ENCODE data around the gene ACSL4. TPM values are rescaled to one million over a fixed set of nuclear protein-coding genes. Genes with fewer than 3 reads are reported as not detected.
A peak's percentile ranks its signal among the peaks of the same experiment; 100 is the strongest.
"Not testable (repeated sequence)": the region's sequence is repeated elsewhere in the genome, so short reads cannot be mapped to it uniquely, and the experiment has no call there.

Gene ACSL4
- total RNA-seq, 1 experiment from 2014 or later, result 57.6 TPM

DNA sequence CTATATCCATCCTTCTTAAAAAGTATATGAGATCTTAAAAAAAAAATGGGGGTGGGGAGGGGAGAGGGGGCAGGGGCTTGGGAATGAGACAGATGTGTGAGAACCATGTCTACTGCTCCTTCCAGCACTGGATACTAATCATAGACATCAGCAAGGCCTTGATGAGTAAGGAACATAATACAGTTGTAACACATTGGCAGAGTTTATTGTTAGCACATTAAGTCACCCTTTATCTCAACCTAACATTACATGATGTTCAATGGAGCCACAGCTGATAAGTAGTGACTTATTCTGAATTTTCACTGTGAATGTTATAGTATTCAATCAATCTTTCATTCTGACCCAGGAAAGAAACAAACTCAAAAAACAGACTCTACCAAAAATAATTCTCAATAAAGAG, 60.8 kb downstream of the ACSL4 start:
- DNase-seq (ENCODE audit: low read depth), result no peak

DNA sequence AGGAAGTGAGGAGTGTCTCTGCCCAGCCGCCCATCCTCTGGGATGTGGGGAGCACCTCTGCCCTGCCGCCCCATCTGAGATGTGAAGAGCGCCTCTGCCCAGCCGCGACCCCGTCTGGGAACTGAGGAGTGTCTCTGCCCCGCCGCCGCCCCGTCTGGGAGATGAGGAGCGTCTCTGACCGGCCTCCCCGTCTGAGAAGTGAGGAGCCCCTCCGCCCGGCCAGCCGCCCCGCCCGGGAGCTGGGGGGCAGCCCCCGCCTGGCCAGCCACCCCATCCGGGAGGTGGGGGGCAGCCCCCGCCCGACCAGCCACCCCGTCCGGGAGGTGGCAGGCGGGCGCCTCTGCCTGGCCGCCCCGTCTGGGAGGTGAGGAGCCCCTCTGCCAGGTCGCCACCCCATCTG, 61.9 kb downstream of the ACSL4 start:
- DNase-seq (ENCODE audit: low read depth), result not testable (repeated sequence)

DNA sequence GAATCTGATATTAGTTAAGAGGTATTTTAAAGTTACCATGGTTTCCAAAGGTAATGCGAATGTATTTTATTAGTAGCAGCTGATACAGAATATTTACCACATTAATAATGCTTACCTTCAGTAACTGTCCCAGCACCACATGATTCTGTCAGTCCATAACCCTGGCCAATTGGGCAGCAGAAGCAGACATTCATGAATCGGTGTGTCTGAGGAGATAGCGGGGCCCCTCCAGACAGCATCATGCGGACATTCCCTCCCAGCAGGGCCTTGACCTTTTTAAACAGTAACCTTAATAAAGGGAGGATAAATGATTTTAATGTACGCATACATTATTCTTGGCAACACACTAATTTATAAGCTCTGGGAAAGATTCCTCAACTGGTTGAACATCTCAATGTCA, 65.1 kb downstream of the ACSL4 start:
- no peak for DNase-seq (ENCODE audit: low read depth)

GRCh38 chrX:109660435-109661143, 72.5 kb downstream of the ACSL4 start:
- no peak for DNase-seq (ENCODE audit: low read depth)

- no peak for DNase-seq (ENCODE audit: low read depth)
Measured at GRCh38 chrX:109658391-109658790, 74.7 kb downstream of the ACSL4 start.

DNA sequence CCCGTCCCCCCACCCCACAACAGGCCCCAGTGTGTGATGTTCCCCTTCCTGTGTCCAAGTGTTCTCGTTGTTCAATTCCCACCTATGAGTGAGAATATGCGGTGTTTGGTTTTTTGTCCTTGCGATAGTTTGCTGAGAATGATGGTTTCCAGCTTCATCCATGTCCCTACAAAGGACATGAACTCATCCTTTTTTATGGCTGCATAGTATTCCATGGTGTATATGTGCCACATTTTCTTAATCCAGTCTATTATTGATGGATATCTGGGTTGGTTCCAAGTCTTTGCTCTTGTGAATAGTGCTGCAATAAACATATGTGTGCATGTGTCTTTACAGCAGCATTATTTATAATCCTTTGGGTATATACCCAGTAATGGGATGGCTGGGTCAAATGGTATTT, 75.7 kb downstream of the ACSL4 start:
- not testable (repeated sequence) for DNase-seq (ENCODE audit: low read depth)

DNA sequence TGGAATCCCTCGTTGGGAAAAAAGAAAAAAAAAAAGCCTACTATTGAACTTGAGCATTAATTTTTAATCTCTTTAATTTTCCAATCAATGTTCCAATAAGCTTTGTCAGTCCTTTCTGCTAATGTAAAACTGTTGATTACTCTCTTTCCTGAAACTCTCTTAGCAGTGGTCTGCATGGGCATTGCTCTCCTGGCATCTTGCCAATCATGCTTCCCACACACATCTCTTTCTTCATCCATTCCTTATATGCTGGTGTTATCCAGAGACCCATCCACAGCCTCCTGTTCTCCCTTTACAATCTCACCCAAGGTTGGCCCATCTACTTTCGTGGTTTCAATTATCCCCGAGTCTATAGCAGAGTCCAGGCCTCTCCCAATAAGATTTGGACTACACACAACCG, 76.3 kb downstream of the ACSL4 start:
- no peak for DNase-seq (ENCODE audit: low read depth)

DNA sequence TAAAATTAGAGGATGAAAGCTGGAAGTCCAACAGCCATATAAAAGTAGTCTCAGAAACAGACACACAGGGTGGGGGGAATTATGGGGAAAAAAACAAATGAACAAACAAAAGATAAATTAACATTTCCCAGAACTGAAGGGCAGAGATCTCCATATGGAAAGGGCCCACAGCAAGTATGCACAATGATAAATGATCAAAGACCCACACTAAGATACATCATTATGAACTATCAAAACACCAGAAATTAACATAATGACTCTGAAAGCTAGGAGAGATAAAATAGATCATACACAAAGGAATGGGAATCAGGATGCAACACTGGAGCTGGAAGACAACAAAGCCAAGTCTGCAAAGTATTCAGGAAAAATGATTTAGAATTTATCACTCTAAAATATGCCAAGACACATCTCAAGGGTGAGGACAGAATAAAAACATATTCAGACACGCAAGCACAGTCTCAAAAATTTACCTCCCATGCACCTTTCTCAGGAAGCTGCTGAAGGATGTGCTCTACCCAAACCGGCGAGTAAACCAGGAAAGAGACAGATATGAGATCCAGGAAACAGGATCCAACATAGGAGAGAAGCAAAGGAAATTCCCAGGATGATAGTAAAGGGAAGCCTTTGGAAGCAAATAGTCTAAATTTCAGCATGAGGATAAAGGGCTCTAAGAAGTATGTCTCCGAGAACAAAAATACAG, 77.4 kb downstream of the ACSL4 start:
- DNase-seq (ENCODE audit: low read depth), result no peak

DNA sequence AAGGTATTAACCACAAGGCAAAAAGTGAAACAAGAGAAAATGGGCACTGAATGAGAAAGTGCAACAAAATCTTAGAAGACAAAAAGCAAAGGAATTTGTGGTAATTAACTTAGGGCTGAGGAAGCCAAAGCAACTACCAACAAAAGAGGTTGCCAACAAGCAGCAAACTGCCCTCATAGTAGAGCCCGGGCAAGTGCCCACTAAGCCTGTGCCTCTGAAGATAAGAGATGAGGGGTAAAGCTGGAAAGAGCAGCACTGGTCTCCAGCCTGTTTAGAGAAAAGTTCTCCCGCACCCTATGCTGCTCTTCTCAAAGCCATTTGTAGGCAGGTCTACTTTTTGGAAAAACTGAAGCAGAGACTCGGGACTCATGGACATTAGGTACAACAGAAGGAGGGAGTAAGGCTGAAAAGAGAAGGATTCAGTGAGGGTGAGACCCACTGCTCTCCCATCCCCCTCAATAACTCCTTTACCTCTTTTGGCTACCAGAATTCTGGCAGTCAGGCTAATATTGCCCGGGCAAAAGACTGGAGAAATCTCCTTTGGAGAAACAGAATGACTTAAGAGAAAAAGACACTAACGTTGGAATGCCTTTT, 78.4 kb downstream of the ACSL4 start:
- DNase-seq (ENCODE audit: low read depth), result no peak

GRCh38 chrX:109644671-109645070, 88.4 kb downstream of the ACSL4 start:
- DNase-seq (ENCODE audit: low read depth), result not testable (repeated sequence)

- DNase-seq (ENCODE audit: low read depth), result no peak
Measured at GRCh38 chrX:109643687-109644086, 89.4 kb downstream of the ACSL4 start.

DNA sequence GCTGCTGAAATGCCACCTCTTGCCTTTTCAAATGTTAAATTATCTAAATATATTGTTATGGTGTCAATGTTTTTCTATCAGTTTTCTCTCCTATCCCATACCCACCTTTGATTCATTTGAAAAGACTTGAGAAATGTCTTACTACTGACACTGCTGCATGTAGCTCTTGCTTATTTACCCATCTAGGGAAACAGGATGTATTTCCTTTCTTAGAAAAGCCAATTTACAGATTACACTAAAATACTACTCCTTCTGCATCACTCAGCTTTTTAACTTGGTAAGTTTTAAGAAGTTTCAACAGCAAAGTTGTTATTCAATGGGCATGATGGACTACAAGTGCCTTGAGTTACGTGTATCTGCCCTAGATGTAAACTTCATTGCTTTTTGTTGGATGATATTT, 94.9 kb downstream of the ACSL4 start:
- DNase-seq (ENCODE audit: low read depth), result no peak

DNA sequence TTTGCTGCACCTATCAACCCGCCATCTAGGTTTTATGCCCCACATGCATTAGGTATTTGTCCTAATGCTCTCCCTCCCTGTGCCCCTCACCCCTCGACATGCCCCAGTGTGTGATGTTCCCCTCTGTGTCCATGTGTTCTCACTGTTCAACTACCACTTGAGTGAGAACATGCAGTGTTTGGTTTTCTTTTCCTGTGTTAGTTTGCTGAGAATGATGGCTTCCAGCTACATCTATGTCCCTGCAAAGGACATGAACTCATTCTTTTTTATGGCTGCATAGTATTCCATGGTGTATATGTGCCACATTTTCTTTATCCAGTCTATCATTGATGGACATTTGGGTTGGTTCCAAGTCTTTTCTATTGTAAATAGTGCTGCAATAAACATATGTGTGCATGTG, 95.6 kb downstream of the ACSL4 start:
- not testable (repeated sequence) for DNase-seq (ENCODE audit: low read depth)

- DNase-seq (ENCODE audit: low read depth), result peak; percentile 2
Measured at GRCh38 chrX:109635146-109635545, 97.9 kb downstream of the ACSL4 start.

DNA sequence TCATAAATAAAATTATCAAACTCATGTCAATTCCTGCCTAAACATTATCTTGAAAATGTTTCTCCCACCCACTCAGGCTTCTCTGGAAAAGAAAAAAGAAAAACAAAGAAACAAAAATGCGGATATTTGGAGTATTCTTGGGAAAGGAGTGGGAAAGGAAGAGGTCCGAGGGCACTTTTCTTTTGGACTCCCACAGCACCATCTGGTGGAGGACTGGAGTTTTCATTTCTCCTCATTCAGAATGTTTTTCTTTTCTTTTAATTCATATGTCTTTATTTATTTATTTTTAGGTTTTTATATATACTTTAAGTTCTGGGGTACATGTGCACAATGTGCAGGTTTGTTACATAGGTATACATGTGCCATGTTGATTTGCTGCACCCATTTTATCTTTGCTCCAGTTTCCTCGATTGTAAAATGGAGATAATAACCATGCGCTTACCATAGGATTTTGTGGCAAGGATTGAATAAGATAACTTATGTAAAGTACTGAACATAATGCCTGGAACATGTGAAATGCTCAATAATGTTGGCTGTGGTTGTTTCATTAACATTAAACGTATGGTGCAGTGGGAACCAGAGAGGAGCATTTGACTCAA, 100.1 kb downstream of the ACSL4 start:
- peak; percentile 2 for DNase-seq (ENCODE audit: low read depth)

DNA sequence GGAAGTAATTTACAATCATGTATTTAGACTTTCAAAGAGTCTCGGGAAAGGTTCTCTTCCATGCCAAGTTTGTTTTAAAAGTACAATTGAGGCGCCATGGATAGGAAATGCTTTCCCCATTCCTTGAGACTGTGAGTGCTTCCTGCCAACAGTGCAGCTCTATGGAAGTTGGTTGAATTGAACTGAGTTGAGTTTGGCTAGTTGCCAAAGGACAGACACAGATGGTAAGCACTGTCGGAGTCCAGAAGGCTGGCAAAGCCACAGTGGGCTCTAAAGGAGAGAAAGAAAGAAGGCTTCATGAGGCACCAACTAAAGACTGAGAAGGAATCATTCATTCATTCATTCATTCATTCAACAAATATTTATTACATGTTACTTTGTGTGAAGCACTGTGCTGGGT, 103.7 kb downstream of the ACSL4 start:
- DNase-seq (ENCODE audit: low read depth), result peak; percentile 1

- DNase-seq (ENCODE audit: low read depth), result no peak
Measured at GRCh38 chrX:109626637-109627036, 106.4 kb downstream of the ACSL4 start.

GRCh38 chrX:109624641-109625616, 108.1 kb downstream of the ACSL4 start, which contains the start of gene KCNE5:
Gene KCNE5, minus strand, starts transcription at chrX:109625172. Its CDS starts 152 bp downstream, at chrX:109625020.
- DNase-seq (ENCODE audit: low read depth), result no peak

DNA sequence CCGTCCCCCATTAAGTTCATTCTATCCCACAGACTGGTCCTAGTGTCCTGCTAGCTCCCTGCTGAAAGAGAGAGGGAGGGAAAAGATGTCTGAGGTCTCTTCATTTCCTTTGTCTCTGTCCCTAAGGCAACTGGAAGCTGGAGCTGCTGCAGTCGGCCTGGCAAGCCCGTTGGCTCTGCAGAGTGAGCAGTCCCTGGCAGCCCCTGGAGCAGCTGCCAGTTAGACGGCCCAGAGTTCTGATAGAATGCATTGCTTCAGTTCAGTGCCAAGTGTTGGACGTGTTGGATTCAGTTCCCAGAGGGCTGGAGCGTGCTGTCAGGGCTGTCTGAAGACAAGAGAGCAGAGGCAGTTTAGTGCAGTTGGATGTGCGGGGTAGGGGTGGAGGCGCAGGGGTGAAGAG, 109.1 kb downstream of the ACSL4 start:
- no peak for DNase-seq (ENCODE audit: low read depth)

DNA sequence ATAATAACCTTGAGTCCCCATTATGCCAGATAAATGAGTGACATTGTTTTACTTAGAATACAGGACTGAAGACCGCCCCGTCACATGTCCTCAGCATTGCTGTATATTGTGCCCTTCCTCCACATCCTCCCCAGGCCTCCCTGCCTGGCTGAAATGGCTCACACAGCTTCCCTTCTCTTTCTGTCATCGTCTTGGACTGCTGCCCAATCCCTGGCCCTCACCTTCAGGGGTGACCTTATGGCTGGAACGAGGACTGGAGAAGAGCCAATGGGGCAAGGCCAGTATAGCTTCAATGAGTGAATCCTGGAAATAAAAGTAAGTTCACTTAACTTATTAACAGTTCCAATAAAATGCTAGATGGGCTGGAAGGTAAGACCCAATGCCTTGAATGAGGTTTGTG, 110.8 kb downstream of the ACSL4 start:
- DNase-seq (ENCODE audit: low read depth), result no peak

DNA sequence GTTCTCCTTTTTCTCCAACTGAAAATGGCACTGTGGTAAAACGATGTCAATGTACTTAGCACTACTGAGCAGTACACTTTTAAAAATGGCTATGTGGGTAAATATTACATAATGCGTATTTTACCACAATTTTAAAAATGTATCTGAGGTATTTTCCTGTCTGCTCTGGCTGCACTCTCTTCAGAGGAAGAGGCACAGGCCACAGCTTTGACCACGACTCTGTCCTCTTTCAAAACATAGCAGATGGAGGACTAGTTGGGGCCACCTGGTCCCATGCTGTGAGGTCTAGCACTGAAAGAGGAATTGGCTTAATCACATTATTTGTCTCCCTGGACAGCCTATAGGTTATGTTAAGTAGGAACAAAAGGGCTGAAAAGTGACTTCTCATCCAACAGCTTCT, 113.3 kb downstream of the ACSL4 start:
- no peak for DNase-seq (ENCODE audit: low read depth)
